Stimulated activated CD8-positive, alpha-beta memory T cell treated with anti-CD3 and anti-CD28 coated beads, Interleukin-7, amount 100 ng/mL, for 48 hours (primary cell): ENCODE data around the gene AOC1.

ENCODE experiments used
- DNase-seq, 2 donors: peaks; one replicate each; pipeline ENCODE4 v3.0.0-alpha.2; 2020; ENCODE audit warnings: low read depth in 1 of 2; ENCODE audit errors: extremely low read depth in 1 of 2

The AOC1 gene

GRCh38 chr7:150835019-150835418 lies 17.3 kb upstream of the AOC1 start:
- DNase-seq: no peak

GRCh38 chr7:150835702-150836280 lies 16.5 kb upstream of the AOC1 start:
- no peak for DNase-seq

GRCh38 chr7:150838965-150839650 lies 13.2 kb upstream of the AOC1 start:
- no peak for DNase-seq

- no peak for DNase-seq
These were observed 10.3 kb upstream of the AOC1 start for GRCh38 chr7:150842018-150842417.

- DNase-seq: no peak
These were observed 9.6 kb upstream of the AOC1 start for GRCh38 chr7:150842716-150843115.

- no peak for DNase-seq
These were observed 6.9 kb upstream of the AOC1 start for GRCh38 chr7:150845421-150845861.

- no peak for DNase-seq
These were observed 5.8 kb upstream of the AOC1 start for GRCh38 chr7:150846291-150847115.

- DNase-seq: no peak
These were observed 4.8 kb upstream of the AOC1 start for GRCh38 chr7:150847536-150847935.

- DNase-seq: no peak
These were observed 4.2 kb upstream of the AOC1 start for GRCh38 chr7:150848111-150848510.

- DNase-seq: no peak
These were observed 3.7 kb upstream of the AOC1 start for GRCh38 chr7:150848561-150849115.

GRCh38 chr7:150849204-150849775 lies 3.0 kb upstream of the AOC1 start:
- DNase-seq: no peak

- DNase-seq: no peak
These were observed 2.0 kb upstream of the AOC1 start for GRCh38 chr7:150850273-150850672.

- DNase-seq: no peak
These were observed 586 bp upstream of the AOC1 start for GRCh38 chr7:150851492-150852370.

- no peak for DNase-seq
These were observed 2.0 kb downstream of the AOC1 start for GRCh38 chr7:150854066-150855000.

GRCh38 chr7:150855046-150855445 lies 2.7 kb downstream of the AOC1 start:
- no peak for DNase-seq

GRCh38 chr7:150855476-150856302 lies 3.4 kb downstream of the AOC1 start:
- DNase-seq: no peak

- DNase-seq: no peak
These were observed 4.3 kb downstream of the AOC1 start for GRCh38 chr7:150856303-150857275.
